K562 (cell line): ENCODE results near the gene CCNO. TPM values are rescaled to one million over a fixed set of nuclear protein-coding genes. Genes with fewer than 3 reads are reported as not detected.

Experiments used
- ATAC-seq: fragments of 200-7000 bp; cut with Tn5 transposase; 3 replicates; pipeline ENCODE4 v1.9.1; 2020; ENCODE audit warnings: moderate library complexity
- BruUV-seq: library from RNA; stranded (reverse); fragments of 400-500 nt; replicated peaks from 2 replicates; lab custom pipeline; 2021; lab: Mats Ljungman, UMichigan
- CTCF ChIA-PET: fragments of 300-600 bp; formaldehyde crosslinking; extraction: SDS; loops from one replicate; lab custom pipeline; 2021; ENCODE audit warnings: low intra/inter-chr PET ratio; lab: Yijun Ruan, JAX
- POLR2A ChIA-PET: fragments of 300-600, 350-650 bp; sonication (Branson Sonifier 250); formaldehyde crosslinking; extraction: SDS; loops from one replicate; lab custom pipeline; 2021; ENCODE audit warnings: antibody characterized with exemption, inconsistent platforms; lab: Yijun Ruan, JAX
- DNase-seq, 4 experiments: peaks; one replicate each; pipeline versions ENCODE4 v3.0.0 to v3.0.0-alpha.2; 2011 to 2018; ENCODE audit warnings: low spot score in 3 of 4, mixed read lengths in 3 of 4; ENCODE audit errors: extremely low read depth in 1 of 4
- FAIRE-seq: peaks from 2 replicates; lab custom pipeline; 2011; peaks lifted over from hg19 to GRCh38; lab: Jason Lieb, UNC
- H2AFZ ChIP-seq: 2 replicates; pipeline ENCODE4 v1.6.0; 2011; ENCODE audit warnings: low read depth, low read length, control low read depth, inconsistent platforms
- H3K27ac ChIP-seq: fragments of 200-600 bp; 3 replicates; pipeline ENCODE4 v1.8.0; 2011; ENCODE audit warnings: low read depth, mild to moderate bottlenecking, control low read depth, inconsistent platforms, low read length, moderate library complexity, mixed read lengths; ENCODE audit errors: extremely low read depth
- H3K27me3 ChIP-seq, 2 experiments: fragments of 300-600 bp in 1 of 2; 2 replicates in 1 of 2; 3 replicates in 1 of 2; pipeline versions ENCODE4 v1.6.0 to v1.8.0; 2011; ENCODE audit warnings: inconsistent platforms in 2 of 2, low read length in 2 of 2, mild to moderate bottlenecking in 1 of 2, mixed read lengths in 1 of 2, moderate library complexity in 1 of 2; ENCODE audit not compliant: control insufficient read depth in 2 of 2, insufficient read depth in 2 of 2
- H3K36me3 ChIP-seq: fragments of 300-600 bp; 3 replicates; pipeline ENCODE4 v1.8.0; 2011; ENCODE audit warnings: mild to moderate bottlenecking, low read length, inconsistent platforms; ENCODE audit not compliant: control insufficient read depth, insufficient read depth
- H3K4me1 ChIP-seq, 2 experiments: fragments of 200-600 bp in 1 of 2; replicated peaks in 1 of 2; 2 replicates in 1 of 2; 3 replicates in 1 of 2; pipeline versions ENCODE4 v1.5.1 to v1.8.0; 2011; ENCODE audit warnings: inconsistent platforms in 2 of 2, low read length in 2 of 2, mild to moderate bottlenecking in 1 of 2, mixed read lengths in 1 of 2, moderate library complexity in 1 of 2; ENCODE audit not compliant: control insufficient read depth in 2 of 2, insufficient read depth in 2 of 2
- H3K4me2 ChIP-seq: 2 replicates; pipeline ENCODE4 v1.6.1; 2011; ENCODE audit warnings: low read length, control low read depth, inconsistent platforms, mixed read lengths; ENCODE audit not compliant: insufficient read depth
- H3K4me3 ChIP-seq: fragments of 200-600 bp; sonication (generic), shearing (Covaris generic); 2 replicates; pipeline ENCODE4 v1.5.1; 2016; ENCODE audit warnings: control low read depth, inconsistent platforms
- H3K79me2 ChIP-seq: fragments of 200-600 bp; 3 replicates; pipeline ENCODE4 v1.8.0; 2011; ENCODE audit warnings: low read length, inconsistent platforms; ENCODE audit not compliant: control insufficient read depth, insufficient read depth
- H3K9ac ChIP-seq, 2 experiments: 2 replicates each; pipeline versions ENCODE4 v1.6.0 to v1.6.1; 2011; ENCODE audit warnings: low read depth in 2 of 2, low read length in 2 of 2, control low read depth in 1 of 2, inconsistent platforms in 1 of 2, mild to moderate bottlenecking in 1 of 2, mixed read lengths in 1 of 2; ENCODE audit not compliant: insufficient read depth in 1 of 2
- H3K9me1 ChIP-seq: one replicate; pipeline ENCODE4 v1.6.0; 2011; ENCODE audit warnings: inconsistent platforms, mild to moderate bottlenecking, low read length, moderate library complexity; ENCODE audit not compliant: control insufficient read depth, insufficient read depth
- H3K9me3 ChIP-seq: replicated peaks from 2 replicates; pipeline ENCODE4 v1.5.1; 2011; ENCODE audit warnings: low read depth, low read length, inconsistent platforms; ENCODE audit not compliant: control insufficient read depth, insufficient read depth
- H4K20me1 ChIP-seq: replicated peaks from 2 replicates; pipeline ENCODE4 v1.6.1; 2011; ENCODE audit warnings: low read length, inconsistent platforms, mixed read lengths; ENCODE audit not compliant: control insufficient read depth, insufficient read depth
- ESRRA ChIP-seq: fragments of 450-650 bp; IDR thresholded peaks from 2 replicates; pipeline ENCODE4 v1.6.1; 2014; ENCODE audit warnings: low read depth, mild to moderate bottlenecking, moderate library complexity, borderline replicate concordance
- RBM15 ChIP-seq: fragments of 200-400 bp; formaldehyde crosslinking; IDR thresholded peaks from 2 replicates; pipeline ENCODE4 v1.6.1; 2018; ENCODE audit warnings: mild to moderate bottlenecking, low read length, moderate library complexity; ENCODE audit not compliant: insufficient read depth
- SRF ChIP-seq, 2 experiments: fragments of 250-450, 450-650 bp in 1 of 2; sonication (Bioruptor Pico) in 1 of 2; sonication (generic) in 1 of 2; formaldehyde crosslinking; IDR thresholded peaks; 2 replicates each; pipeline versions ENCODE4 v1.5.0 to v1.5.1; 2020 to 2022; ENCODE audit warnings: mild to moderate bottlenecking in 1 of 2, missing genetic modification reagents in 1 of 2
- THRB ChIP-seq: fragments of 450-650 bp; formaldehyde crosslinking; conservative IDR thresholded peaks from 2 replicates; pipeline ENCODE4 v1.4.0; 2022; ENCODE audit warnings: mild to moderate bottlenecking, missing genetic modification characterization
- ZNF75A ChIP-seq: fragments of 450-650 bp; formaldehyde crosslinking; IDR thresholded peaks from 2 replicates; pipeline ENCODE4 v1.4.0; 2020; ENCODE audit warnings: mild to moderate bottlenecking
- WGBS: fragments of 100-300 bp; shearing (Covaris generic); methylation state at CpG from one replicate; pipeline ENCODE4 v1.1.6; 2016; ENCODE audit warnings: low coverage, mixed read lengths; ENCODE audit not compliant: insufficient coverage; ENCODE audit errors: missing lambda C conversion rate; 5-methylcytosine and 5-hydroxymethylcytosine counted together
- in situ Hi-C: fragments of 300-500 bp; cut with MboI; formaldehyde crosslinking; loops from 4 replicates; pipeline ENCODE4 v1.15.0; 2018; ENCODE audit warnings: inconsistent platforms, mixed read lengths
- intact Hi-C: fragments of 100-400 bp; cut with micrococcal nuclease; formaldehyde crosslinking; loops from 2 replicates; pipeline ENCODE4 v1.14.2; 2022
- polyA plus RNA-seq, 8 experiments: library from polyadenylated mRNA; depleted of rRNA in 4 of 8; stranded (reverse) in 5 of 8; unstranded in 3 of 8; fragments of >200 nt; fragmentation: Nextera tagmentation in 2 of 8; fragmentation: Illumina TruSeq in 1 of 8; extraction: Ambion mirVana in 2 of 8; extraction: Trizol in 1 of 8; gene quantifications; 2 replicates each; pipeline versions ENCODE4 v1.2.1 to v1.2.3, GENCODE V29; 2011 to 2014; ENCODE audit warnings: inconsistent platforms in 1 of 8, missing spikeins in 1 of 8
- total RNA-seq, 7 experiments: library from RNA; depleted of rRNA in 6 of 7; stranded (reverse); fragments of >200 nt in 6 of 7; fragmentation: Illumina TruSeq in 2 of 7; extraction: Trizol in 2 of 7; gene quantifications; 2 replicates each; pipeline versions ENCODE4 v1.2.1 to v1.2.3, GENCODE V29; 2011 to 2021; ENCODE audit warnings: low replicate concordance in 1 of 7
- TF ChIP-seq, protein P1 (sequence below): fragments of 250-450 bp; sonication (Bioruptor Pico); IDR thresholded peaks from 2 replicates; pipeline ENCODE4 v1.4.0; 2020

CCNO gene
- total and polyA plus RNA-seq, 9 of the 15 experiments (the other 6 are each of a cell fraction or from before 2014, with no cell fraction given), result 0.08 to 3.1 (median 0.29) TPM

GRCh38 chr5:55218967-55219366 lies 14.4 kb downstream of the CCNO start:
- Histone ChIP-seq H3K27ac (no peak overlapping the region), H3K79me2 (no peaks in the 10 kb centered on the region), H3K9ac (no peak overlapping the region), H3K27me3 (peaks cover 0 to 14% of the 10 kb centered on the region in 2 experiments; a peak in 2 of 5 replicates), H3K9me3 (no peaks in the 10 kb centered on the region), H3K4me3 (no peak overlapping the region), H3K9me1 (no peaks in the 10 kb centered on the region), H3K4me2 (no peak overlapping the region), H2AFZ (no peak overlapping the region), H4K20me1 (no peaks in the 10 kb centered on the region), H3K4me1 (peaks cover 0 to 13% of the 10 kb centered on the region in 2 experiments; a peak in 2 of 5 replicates), H3K36me3 (no peaks in the 10 kb centered on the region)
- ATAC-seq (no peak), DNase-seq (no peak), FAIRE-seq (no peak)
- TF ChIP-seq ESRRA (no peak), ZNF75A (CRISPR knock-in tag) (no peak), THRB (CRISPR knock-in tag) (no peak), SRF (CRISPR knock-in tag; IDR thresholded peaks at IDR 0.05) (no peak), RBM15 (no peak)
- TF ChIP-seq, protein P1, sequence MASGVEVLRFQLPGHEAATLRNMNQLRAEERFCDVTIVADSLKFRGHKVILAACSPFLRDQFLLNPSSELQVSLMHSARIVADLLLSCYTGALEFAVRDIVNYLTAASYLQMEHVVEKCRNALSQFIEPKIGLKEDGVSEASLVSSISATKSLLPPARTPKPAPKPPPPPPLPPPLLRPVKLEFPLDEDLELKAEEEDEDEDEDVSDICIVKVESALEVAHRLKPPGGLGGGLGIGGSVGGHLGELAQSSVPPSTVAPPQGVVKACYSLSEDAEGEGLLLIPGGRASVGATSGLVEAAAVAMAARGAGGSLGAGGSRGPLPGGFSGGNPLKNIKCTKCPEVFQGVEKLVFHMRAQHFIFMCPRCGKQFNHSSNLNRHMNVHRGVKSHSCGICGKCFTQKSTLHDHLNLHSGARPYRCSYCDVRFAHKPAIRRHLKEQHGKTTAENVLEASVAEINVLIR (CRISPR knock-in tag), result no peak
- 10% methylated on average over 4 of the region's 4 CpGs for WGBS
- ChIA-PET POLR2A (interaction anchor here (0.6 kb wide), 1 partner anchor 33 kb away, joined by 3 read pairs; no protein-coding TSS in a partner anchor), CTCF (no interaction called here)
- intact Hi-C loops (no loop called here), in situ Hi-C loops (no loop called here)
- BruUV-seq, result no TSS peak
